ENCODE measurements around the gene ADCY9.

- TF ChIP-seq POLR2A (IDR thresholded peaks at IDR 0.05; ENCODE audit: low read depth, low read length): no peak
- TF ChIP-seq POLR2AphosphoS5 (IDR thresholded peaks at IDR 0.05; ENCODE audit: low read depth, low read length): no peak
- TF ChIP-seq TAF1 (IDR thresholded peaks at IDR 0.05; ENCODE audit: low read depth, low read length): no peak
These were observed 150.3 kb downstream of the ADCY9 start for GRCh38 chr16:3965781-3966582.

Data from GM12891 (cell line).